Uterus (tissue), 4 donors: ENCODE results near the gene ITGAL. TPM values are rescaled to one million over a fixed set of nuclear protein-coding genes. Genes with fewer than 3 reads are reported as not detected.

Source experiments
- DNase-seq, 2 donors: peaks; one replicate each; pipeline ENCODE4 v3.0.0-alpha.2; 2019 to 2020
- H3K27ac ChIP-seq, 2 donors: fragments of 200-600 bp; sonication (generic); 1 replicate in 1 of 2; 2 replicates in 1 of 2; pipeline ENCODE4 v1.5.1; 2016 to 2018
- H3K27me3 ChIP-seq, 2 donors: fragments of 200-600 bp; sonication (generic); one replicate each; pipeline ENCODE4 v1.5.1; 2018 to 2019; ENCODE audit warnings: control low read depth in 1 of 2
- H3K36me3 ChIP-seq, 2 donors: fragments of 200-600 bp; sonication (generic); one replicate each; pipeline ENCODE4 v1.5.1; 2019; ENCODE audit warnings: control low read depth in 1 of 2
- H3K4me1 ChIP-seq, 2 donors: fragments of 200-600 bp; sonication (generic); one replicate each; pipeline ENCODE4 v1.5.1; 2018 to 2019; ENCODE audit warnings: control low read depth in 1 of 2
- H3K4me3 ChIP-seq, 2 donors: fragments of 200-600 bp; sonication (generic); 1 replicate in 1 of 2; 2 replicates in 1 of 2; pipeline ENCODE4 v1.5.1; 2018 to 2019; ENCODE audit warnings: mild to moderate bottlenecking in 1 of 2
- H3K9me3 ChIP-seq, 2 donors: fragments of 200-600 bp; sonication (generic); one replicate each; pipeline ENCODE4 v1.5.1; 2019; ENCODE audit warnings: control low read depth in 1 of 2
- POLR2A ChIP-seq, 2 donors: fragments of 450-650 bp; IDR thresholded peaks; one replicate each; pipeline ENCODE4 v1.6.1; 2016; ENCODE audit warnings: antibody characterized with exemption in 2 of 2, mild to moderate bottlenecking in 1 of 2, moderate library complexity in 1 of 2
- intact Hi-C: fragments of 100-400 bp; cut with DNase I; formaldehyde crosslinking; loops from one replicate; pipeline ENCODE4 v1.15.1; 2023; ENCODE audit warnings: low total_unique reads
- total RNA-seq, 4 donors: library from RNA; depleted of rRNA in 3 of 4; stranded (reverse); fragments of >200 nt in 3 of 4; gene quantifications; one replicate each; pipeline versions ENCODE4 v1.1.0 to v1.2.4, GENCODE V29; 2014 to 2023
- TF ChIP-seq, protein P1 (sequence below), 4 experiments: fragments of 200-600 bp in 2 of 4; fragments of 450-650 bp in 2 of 4; sonication (generic) in 2 of 4; IDR thresholded peaks; one replicate each; pipeline ENCODE4 v1.5.1; 2016 to 2019; ENCODE audit warnings: antibody characterized with exemption in 4 of 4, mild to moderate bottlenecking in 2 of 4, moderate library complexity in 1 of 4
- donor health status: DM: yes; HTN: yes; CAD: no.

Gene ITGAL
- total RNA-seq, 4 donors from 2014 or later, result 3.6 to 5.6 (median 4.7) TPM; not detected in 1

DNA sequence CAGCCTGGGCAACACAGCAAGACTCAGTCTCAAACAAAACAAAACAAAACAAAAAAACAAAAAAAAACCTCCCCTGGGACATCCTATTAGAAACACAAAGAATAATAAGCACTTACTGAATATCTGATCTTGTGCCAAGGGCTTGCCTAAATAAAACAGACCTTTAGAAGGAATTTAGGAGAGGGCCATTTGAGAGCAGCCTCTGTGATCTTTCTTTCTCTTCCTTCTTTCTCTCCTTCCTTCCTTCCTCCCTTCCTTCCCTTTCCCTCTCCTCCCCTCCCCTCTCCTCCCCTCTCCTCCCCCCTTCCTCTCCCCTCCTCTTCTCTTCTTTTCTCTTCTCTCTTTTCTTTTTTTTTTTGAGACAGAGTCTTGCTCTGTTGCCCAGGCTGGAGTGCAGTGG, 12.3 kb downstream of the ITGAL start:
- no peaks in the 10 kb centered on the region for H3K4me1 ChIP-seq

DNA sequence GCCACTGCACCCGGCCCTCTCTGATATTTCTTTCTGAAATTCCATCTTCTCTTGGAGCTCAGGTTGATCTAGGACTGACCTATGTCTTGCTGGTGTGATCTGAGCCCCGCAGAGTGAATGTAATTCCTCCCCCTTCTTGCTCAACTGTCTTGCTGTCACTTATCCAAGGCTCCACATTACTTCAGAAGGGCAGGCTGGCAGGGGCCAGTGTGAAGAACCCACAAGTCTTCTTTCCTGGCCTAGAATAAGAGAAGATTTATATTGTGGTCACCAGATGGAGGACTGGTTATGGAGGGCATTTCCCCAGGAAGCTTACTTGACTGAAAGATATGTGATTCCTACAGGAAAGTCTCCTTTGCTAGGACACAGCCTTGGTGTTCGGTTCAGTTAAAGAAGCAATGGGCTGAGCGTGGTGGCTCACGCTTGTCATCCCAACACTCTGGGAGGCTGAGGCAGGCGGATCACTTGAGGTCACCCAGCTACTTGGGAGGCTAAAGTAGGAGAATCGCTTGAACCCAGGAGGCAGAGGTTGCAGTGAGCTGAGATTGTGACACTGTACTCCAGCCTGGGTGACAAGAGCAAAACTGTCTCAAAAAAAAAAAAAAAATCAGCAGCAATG, 13.4 kb downstream of the ITGAL start:
- Histone ChIP-seq H3K9me3 (no peaks in the 10 kb centered on the region), H3K27me3 (no peaks in the 10 kb centered on the region), H3K4me3 (no peak overlapping the region), H3K27ac (no peak overlapping the region), H3K4me1 (no peaks in the 10 kb centered on the region), H3K36me3 (no peaks in the 10 kb centered on the region)
- intact Hi-C loops, result no loop called here
- no peak for TF ChIP-seq POLR2A (IDR thresholded peaks at IDR 0.05)
- TF ChIP-seq, protein P1, sequence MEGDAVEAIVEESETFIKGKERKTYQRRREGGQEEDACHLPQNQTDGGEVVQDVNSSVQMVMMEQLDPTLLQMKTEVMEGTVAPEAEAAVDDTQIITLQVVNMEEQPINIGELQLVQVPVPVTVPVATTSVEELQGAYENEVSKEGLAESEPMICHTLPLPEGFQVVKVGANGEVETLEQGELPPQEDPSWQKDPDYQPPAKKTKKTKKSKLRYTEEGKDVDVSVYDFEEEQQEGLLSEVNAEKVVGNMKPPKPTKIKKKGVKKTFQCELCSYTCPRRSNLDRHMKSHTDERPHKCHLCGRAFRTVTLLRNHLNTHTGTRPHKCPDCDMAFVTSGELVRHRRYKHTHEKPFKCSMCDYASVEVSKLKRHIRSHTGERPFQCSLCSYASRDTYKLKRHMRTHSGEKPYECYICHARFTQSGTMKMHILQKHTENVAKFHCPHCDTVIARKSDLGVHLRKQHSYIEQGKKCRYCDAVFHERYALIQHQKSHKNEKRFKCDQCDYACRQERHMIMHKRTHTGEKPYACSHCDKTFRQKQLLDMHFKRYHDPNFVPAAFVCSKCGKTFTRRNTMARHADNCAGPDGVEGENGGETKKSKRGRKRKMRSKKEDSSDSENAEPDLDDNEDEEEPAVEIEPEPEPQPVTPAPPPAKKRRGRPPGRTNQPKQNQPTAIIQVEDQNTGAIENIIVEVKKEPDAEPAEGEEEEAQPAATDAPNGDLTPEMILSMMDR (IDR thresholded peaks at IDR 0.05), result no peak
- no peak for DNase-seq

More for the DNA sequence above, 12.3 kb downstream of the ITGAL start:
- Histone ChIP-seq H3K27ac (no peak overlapping the region), H3K27me3 (no peaks in the 10 kb centered on the region), H3K36me3 (no peaks in the 10 kb centered on the region), H3K4me3 (no peak overlapping the region), H3K9me3 (no peaks in the 10 kb centered on the region)
- no peak for DNase-seq
- TF ChIP-seq, protein P1 (IDR thresholded peaks at IDR 0.05), result no peak
- no peak for TF ChIP-seq POLR2A (IDR thresholded peaks at IDR 0.05)
- intact Hi-C loops, result no loop called here

DNA sequence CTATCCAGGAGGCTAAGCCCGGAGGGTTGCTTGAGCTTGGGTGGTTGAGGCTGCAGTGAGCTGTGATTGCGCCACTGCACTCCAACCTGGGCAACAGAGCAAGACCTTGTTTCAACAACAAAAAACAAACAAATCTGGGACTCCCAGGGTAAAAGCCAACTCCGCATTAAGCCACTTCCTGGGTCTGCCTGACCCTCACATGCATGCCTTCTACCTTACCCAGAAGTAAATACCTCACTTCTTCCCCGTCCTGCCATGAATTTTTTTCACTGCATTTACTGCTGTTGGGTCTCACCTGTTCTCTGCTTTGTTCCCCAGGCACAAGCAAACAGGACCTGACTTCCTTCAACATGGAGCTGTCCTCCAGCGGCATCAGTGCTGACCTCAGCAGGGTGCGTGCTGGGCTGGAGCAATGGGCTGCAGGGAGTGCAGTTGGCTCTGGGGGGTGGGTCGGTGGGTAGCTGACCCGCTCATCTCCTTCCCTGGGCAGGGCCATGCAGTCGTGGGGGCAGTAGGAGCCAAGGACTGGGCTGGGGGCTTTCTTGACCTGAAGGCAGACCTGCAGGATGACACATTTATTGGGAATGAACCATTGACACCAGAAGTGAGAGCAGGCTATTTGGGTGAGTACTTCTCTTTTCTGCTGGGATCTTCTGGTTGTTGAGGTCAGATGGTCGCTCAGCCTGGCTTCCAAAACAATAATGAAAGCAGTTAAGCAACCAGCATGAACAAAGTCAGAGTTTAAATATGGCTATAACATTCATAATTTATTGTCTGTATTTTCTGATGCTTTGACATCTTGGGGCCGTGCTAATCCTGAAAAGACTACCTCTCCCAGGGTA, 16.4 kb downstream of the ITGAL start:
- H3K9me3 ChIP-seq, result no peaks in the 10 kb centered on the region
- DNase-seq, result no peak
- no peaks in the 10 kb centered on the region for H3K27me3 ChIP-seq
- H3K27ac ChIP-seq, result no peak overlapping the region
- H3K4me3 ChIP-seq, result no peak overlapping the region
- no peak for TF ChIP-seq POLR2A (IDR thresholded peaks at IDR 0.05)
- TF ChIP-seq, protein P1 (IDR thresholded peaks at IDR 0.05), result no peak
- intact Hi-C loops, result no loop called here
- no peaks in the 10 kb centered on the region for H3K4me1 ChIP-seq
- H3K36me3 ChIP-seq, result no peaks in the 10 kb centered on the region

DNA sequence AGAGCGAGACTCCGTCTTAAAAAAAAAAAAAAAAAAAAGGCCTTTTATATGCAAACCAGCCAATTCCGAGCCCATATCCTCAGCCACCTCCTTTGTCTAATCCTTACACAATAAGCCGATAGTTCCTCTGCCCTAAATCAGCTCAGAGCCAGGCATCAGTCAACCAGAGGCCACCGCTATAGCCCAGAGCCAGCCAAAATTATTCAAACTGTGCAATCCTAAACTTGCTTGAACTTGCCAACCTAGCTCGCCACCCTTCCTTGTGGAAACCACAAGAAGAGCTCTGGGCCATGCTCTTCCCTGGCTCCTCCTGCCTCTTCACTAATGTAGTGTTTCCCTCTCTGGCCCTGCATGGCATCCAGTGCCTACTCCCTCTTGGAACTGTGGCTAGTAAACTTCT, 17.7 kb downstream of the ITGAL start:
- no peak for DNase-seq
- intact Hi-C loops, result no loop called here
- Histone ChIP-seq H3K27me3 (no peaks in the 10 kb centered on the region), H3K36me3 (no peaks in the 10 kb centered on the region), H3K9me3 (no peaks in the 10 kb centered on the region), H3K4me3 (no peak overlapping the region), H3K27ac (no peak overlapping the region), H3K4me1 (no peaks in the 10 kb centered on the region)
- TF ChIP-seq, protein P1 (IDR thresholded peaks at IDR 0.05), result no peak
- TF ChIP-seq POLR2A (IDR thresholded peaks at IDR 0.05), result no peak

DNA sequence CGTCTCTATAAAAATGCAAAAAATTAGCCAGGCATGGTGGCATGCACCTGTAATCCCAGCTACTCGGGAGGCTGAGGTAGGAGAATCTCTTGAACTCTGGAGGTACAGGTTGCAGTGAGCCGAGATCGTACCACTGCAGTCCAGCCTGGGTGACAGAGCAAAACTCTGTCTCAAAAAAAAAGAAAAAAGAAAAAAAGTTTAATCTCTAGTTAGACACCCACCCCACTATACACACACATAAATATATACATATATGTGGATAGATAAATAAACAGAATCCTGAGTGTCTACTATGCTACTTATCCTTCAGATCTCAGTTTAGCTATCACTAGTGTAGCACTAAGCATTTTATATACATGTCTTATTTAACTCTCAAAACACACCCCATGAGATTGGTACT, 18.7 kb downstream of the ITGAL start:
- no peak for TF ChIP-seq POLR2A (IDR thresholded peaks at IDR 0.05)
- TF ChIP-seq, protein P1 (IDR thresholded peaks at IDR 0.05), result no peak
- DNase-seq, result no peak
- H3K27me3 ChIP-seq, result no peaks in the 10 kb centered on the region
- intact Hi-C loops, result no loop called here
- H3K36me3 ChIP-seq, result no peaks in the 10 kb centered on the region
- H3K9me3 ChIP-seq, result no peaks in the 10 kb centered on the region
- no peak overlapping the region for H3K27ac ChIP-seq
- no peaks in the 10 kb centered on the region for H3K4me1 ChIP-seq
- no peak overlapping the region for H3K4me3 ChIP-seq
